ENCODE data around the gene TOP1. TPM values are rescaled to one million over a fixed set of nuclear protein-coding genes. Genes with fewer than 3 reads are reported as not detected.

The TOP1 gene
- total RNA-seq, 1 experiment from 2014 or later, result 125 TPM

DNA sequence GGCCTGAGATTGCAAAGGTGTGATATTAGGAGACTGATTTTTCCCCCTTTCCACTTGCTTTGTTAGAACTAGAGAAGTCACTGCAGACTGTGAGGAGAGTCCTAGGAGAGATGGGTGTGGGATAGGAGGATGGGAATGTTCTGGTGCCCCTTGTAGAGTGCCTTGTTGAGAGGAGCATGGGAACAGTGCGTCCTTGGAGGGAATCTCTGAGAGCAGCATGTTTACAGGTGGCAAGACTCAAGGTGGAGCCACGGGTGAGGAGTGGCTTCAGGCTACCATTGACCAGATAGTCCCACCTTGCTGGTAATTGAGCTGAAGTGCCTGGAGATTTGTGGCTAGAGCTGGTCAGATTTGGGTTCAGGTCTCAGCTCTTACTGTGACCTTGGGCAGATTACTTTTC, 114.7 kb downstream of the TOP1 start:
- BruUV-seq (replicated peaks), result no TSS peak
- ChIA-PET CTCF (no interaction called here), POLR2A (ENCODE audit: low non-redundant PET) (interaction anchor here (0.6 kb wide), 1 partner anchor 12 kb away, joined by 4 read pairs; no protein-coding TSS in a partner anchor)
- H3K27me3 ChIP-seq (replicated peaks; ENCODE audit: insufficient read depth, low read depth, low read length, poor library complexity), result no peaks in the 10 kb centered on the region
- TF ChIP-seq, protein P1, sequence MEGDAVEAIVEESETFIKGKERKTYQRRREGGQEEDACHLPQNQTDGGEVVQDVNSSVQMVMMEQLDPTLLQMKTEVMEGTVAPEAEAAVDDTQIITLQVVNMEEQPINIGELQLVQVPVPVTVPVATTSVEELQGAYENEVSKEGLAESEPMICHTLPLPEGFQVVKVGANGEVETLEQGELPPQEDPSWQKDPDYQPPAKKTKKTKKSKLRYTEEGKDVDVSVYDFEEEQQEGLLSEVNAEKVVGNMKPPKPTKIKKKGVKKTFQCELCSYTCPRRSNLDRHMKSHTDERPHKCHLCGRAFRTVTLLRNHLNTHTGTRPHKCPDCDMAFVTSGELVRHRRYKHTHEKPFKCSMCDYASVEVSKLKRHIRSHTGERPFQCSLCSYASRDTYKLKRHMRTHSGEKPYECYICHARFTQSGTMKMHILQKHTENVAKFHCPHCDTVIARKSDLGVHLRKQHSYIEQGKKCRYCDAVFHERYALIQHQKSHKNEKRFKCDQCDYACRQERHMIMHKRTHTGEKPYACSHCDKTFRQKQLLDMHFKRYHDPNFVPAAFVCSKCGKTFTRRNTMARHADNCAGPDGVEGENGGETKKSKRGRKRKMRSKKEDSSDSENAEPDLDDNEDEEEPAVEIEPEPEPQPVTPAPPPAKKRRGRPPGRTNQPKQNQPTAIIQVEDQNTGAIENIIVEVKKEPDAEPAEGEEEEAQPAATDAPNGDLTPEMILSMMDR (conservative IDR thresholded peaks at IDR 0.05; ENCODE audit: low read depth, low read length), result no peak
- no peak for TF ChIP-seq EZH2 (IDR thresholded peaks at IDR 0.05; ENCODE audit: borderline replicate concordance, low read depth, low read length, poor library complexity, severe bottlenecking)
- peaks cover 10% of the 10 kb centered on the region for H3K4me1 ChIP-seq (ENCODE audit: insufficient read depth, low read length, poor library complexity, severe bottlenecking)
- H3K4me3 ChIP-seq (ENCODE audit: low read depth, low read length, poor library complexity, severe bottlenecking), result no peak overlapping the region
- no peak overlapping the region for H3K27ac ChIP-seq (ENCODE audit: low read depth, low read length, poor library complexity, severe bottlenecking)
- no peaks in the 10 kb centered on the region for H3K9me3 ChIP-seq (ENCODE audit: low read depth, low read length, poor library complexity, severe bottlenecking)
- no peak for DNase-seq (ENCODE audit: low spot score)
- peaks cover 4% of the 10 kb centered on the region for H3K36me3 ChIP-seq (ENCODE audit: insufficient read depth, low read length, poor library complexity, severe bottlenecking)
- intact Hi-C loops (cut with micrococcal nuclease; ENCODE audit: unreplicated experiment), result no loop called here

DNA sequence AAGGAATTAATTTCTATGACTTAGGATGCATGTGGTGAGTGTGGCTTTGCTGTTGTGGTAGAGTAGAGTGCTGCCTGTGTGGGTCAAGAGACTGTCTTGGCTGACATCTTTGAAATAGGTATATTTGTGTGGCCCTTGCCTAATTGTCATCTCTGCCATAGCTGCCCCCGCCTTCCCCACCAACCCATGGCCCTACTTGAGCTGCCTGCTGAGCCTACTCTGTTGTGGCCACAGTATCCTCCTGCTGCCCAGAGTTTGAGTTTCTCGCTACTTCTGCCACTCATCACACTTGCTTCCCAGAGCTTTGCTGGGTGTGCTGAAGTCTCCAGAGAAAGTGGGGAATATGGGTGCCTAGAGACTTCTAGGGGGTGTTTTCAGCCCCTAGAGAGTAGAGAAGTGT, 116.7 kb downstream of the TOP1 start:
- no peak for DNase-seq (ENCODE audit: low spot score)
- H3K4me3 ChIP-seq (ENCODE audit: low read depth, low read length, poor library complexity, severe bottlenecking), result no peak overlapping the region
- H3K9me3 ChIP-seq (ENCODE audit: low read depth, low read length, poor library complexity, severe bottlenecking), result no peaks in the 10 kb centered on the region
- no peak for TF ChIP-seq EZH2 (IDR thresholded peaks at IDR 0.05; ENCODE audit: borderline replicate concordance, low read depth, low read length, poor library complexity, severe bottlenecking)
- TF ChIP-seq, protein P1 (conservative IDR thresholded peaks at IDR 0.05; ENCODE audit: low read depth, low read length), result no peak
- peaks cover 5% of the 10 kb centered on the region for H3K4me1 ChIP-seq (ENCODE audit: insufficient read depth, low read length, poor library complexity, severe bottlenecking)
- H3K27ac ChIP-seq (ENCODE audit: low read depth, low read length, poor library complexity, severe bottlenecking), result no peak overlapping the region
- ChIA-PET POLR2A (ENCODE audit: low non-redundant PET) (no interaction called here), CTCF (no interaction called here)
- BruUV-seq (replicated peaks), result no TSS peak
- H3K27me3 ChIP-seq (replicated peaks; ENCODE audit: insufficient read depth, low read depth, low read length, poor library complexity), result no peaks in the 10 kb centered on the region
- peaks cover 4% of the 10 kb centered on the region for H3K36me3 ChIP-seq (ENCODE audit: insufficient read depth, low read length, poor library complexity, severe bottlenecking)
- intact Hi-C loops (cut with micrococcal nuclease; ENCODE audit: unreplicated experiment), result no loop called here

DNA sequence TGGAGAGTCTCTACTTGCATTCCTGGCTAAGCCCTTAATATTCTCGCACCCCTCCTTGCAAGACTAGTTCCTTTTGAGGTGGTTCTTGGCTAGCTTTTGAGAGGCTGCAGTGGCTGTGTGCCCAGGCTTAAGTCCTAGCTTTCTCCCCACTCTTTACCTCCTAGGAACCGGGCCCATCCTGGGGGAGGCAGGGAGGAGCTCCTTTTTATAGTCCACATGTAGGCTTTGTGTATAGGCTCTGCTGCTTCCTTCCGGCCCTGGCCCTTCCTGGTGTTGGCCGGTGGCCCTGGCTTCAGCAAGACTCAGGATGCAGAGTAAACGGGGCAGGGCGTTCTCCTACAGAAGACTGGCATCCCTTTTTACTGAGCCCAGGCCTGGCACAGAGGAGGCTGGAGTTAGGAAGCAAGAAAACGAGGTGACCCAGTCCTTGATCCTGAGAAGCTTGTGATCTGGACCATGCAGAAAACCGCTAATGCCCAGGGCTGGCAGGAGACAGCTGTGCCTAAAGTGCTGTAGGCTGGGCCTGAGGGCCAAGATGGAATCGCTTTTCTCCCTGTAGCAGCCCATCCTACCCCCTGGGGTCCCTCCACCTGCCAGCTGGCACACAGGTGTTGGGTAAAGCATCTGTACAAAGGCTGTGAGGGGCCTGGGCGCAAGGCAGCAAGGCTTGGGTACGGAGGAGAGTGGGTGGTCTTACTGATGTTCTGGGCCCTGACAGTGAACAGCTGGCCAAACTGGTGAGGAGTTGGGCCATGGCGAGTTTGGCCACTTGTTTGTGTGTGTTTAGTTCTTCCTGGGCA, 117.4 kb downstream of the TOP1 start:
- ChIA-PET POLR2A (ENCODE audit: low non-redundant PET) (no interaction called here), CTCF (no interaction called here)
- H3K36me3 ChIP-seq (ENCODE audit: insufficient read depth, low read length, poor library complexity, severe bottlenecking), result peaks cover 4% of the 10 kb centered on the region
- no peak overlapping the region for H3K4me3 ChIP-seq (ENCODE audit: low read depth, low read length, poor library complexity, severe bottlenecking)
- intact Hi-C loops (cut with micrococcal nuclease; ENCODE audit: unreplicated experiment), result no loop called here
- no peaks in the 10 kb centered on the region for H3K9me3 ChIP-seq (ENCODE audit: low read depth, low read length, poor library complexity, severe bottlenecking)
- H3K27ac ChIP-seq (ENCODE audit: low read depth, low read length, poor library complexity, severe bottlenecking), result no peak overlapping the region
- BruUV-seq (replicated peaks), result no TSS peak
- H3K27me3 ChIP-seq (replicated peaks; ENCODE audit: insufficient read depth, low read depth, low read length, poor library complexity), result no peaks in the 10 kb centered on the region
- DNase-seq (ENCODE audit: low spot score), result no peak
- TF ChIP-seq EZH2 (IDR thresholded peaks at IDR 0.05; ENCODE audit: borderline replicate concordance, low read depth, low read length, poor library complexity, severe bottlenecking), result no peak
- TF ChIP-seq, protein P1 (conservative IDR thresholded peaks at IDR 0.05; ENCODE audit: low read depth, low read length), result no peak
- H3K4me1 ChIP-seq (ENCODE audit: insufficient read depth, low read length, poor library complexity, severe bottlenecking), result peaks cover 5% of the 10 kb centered on the region
